GM10248 (cell line): ENCODE data around the gene ABCF3.

Experiments used
- CTCF ChIA-PET: fragments of 300-600 bp; sonication (Branson Sonifier 250); formaldehyde crosslinking; extraction: SDS; loops from one replicate; lab custom pipeline; 2021; ENCODE audit warnings: antibody characterized with exemption; lab: Yijun Ruan, JAX
- POLR2A ChIA-PET: fragments of 350-650 bp; sonication (Branson Sonifier 250); formaldehyde crosslinking; extraction: SDS; loops from one replicate; lab custom pipeline; 2020; ENCODE audit warnings: antibody characterized with exemption; lab: Yijun Ruan, JAX
- DNase-seq: peaks from one replicate; pipeline ENCODE4 v3.0.0; 2012; ENCODE audit errors: extremely low spot score
- CTCF ChIP-seq: IDR thresholded peaks from 2 replicates; pipeline ENCODE4 v1.5.1; 2012; ENCODE audit warnings: mild to moderate bottlenecking, low read depth; ENCODE audit errors: extremely low read depth, missing control alignments, control extremely low read depth

ABCF3 gene

GRCh38 chr3:184166671-184167070 lies 19.3 kb upstream of the ABCF3 start:
- DNase-seq = no peak
- POLR2A ChIA-PET = no interaction called here
- CTCF ChIA-PET = no interaction called here
- TF ChIP-seq CTCF = no peak

- POLR2A ChIA-PET = no interaction called here
- no peak for DNase-seq
- TF ChIP-seq CTCF = no peak
- CTCF ChIA-PET = interaction anchor here (1.1 to 1.7 kb wide), 2 partner anchors 9 to 10 kb away, joined by 5 to 6 read pairs; no protein-coding TSS in a partner anchor
Observed at GRCh38 chr3:184167786-184168185, 18.2 kb upstream of the ABCF3 start.

- ChIA-PET POLR2A (no interaction called here), CTCF (interaction anchor here (1.0 to 1.7 kb wide), 4 partner anchors 8 to 13 kb away, joined by 3 to 6 read pairs (median 5); no protein-coding TSS in a partner anchor)
- TF ChIP-seq CTCF = no peak
- DNase-seq = no peak
Observed at GRCh38 chr3:184168363-184169120, 17.5 kb upstream of the ABCF3 start.

GRCh38 chr3:184169896-184170875 lies 15.8 kb upstream of the ABCF3 start:
- ChIA-PET CTCF (interaction anchor here (1.0 to 1.7 kb wide), 6 partner anchors 10 to 119 kb away, joined by 3 to 5 read pairs (median 4); partner anchors contain the start of gene ABCF3), POLR2A (no interaction called here)
- no peak for DNase-seq
- TF ChIP-seq CTCF = no peak

GRCh38 chr3:184171562-184171961 lies 14.4 kb upstream of the ABCF3 start:
- TF ChIP-seq CTCF = no peak
- POLR2A ChIA-PET = interaction anchor here (0.5 to 0.6 kb wide), 2 partner anchors 13 to 16 kb away, joined by 3 to 4 read pairs; no protein-coding TSS in a partner anchor
- CTCF ChIA-PET = interaction anchor here (1.7 to 4.1 kb wide), 2 partner anchors 26 to 56 kb away, joined by 4 to 11 read pairs; no protein-coding TSS in a partner anchor
- peak; percentile 61 for DNase-seq

GRCh38 chr3:184172681-184173373 lies 13.2 kb upstream of the ABCF3 start:
- ChIA-PET POLR2A (no interaction called here), CTCF (interaction anchor here (0.8 to 4.1 kb wide), 7 partner anchors 10 to 288 kb away, joined by 3 to 11 read pairs (median 5); partner anchors contain the start of gene PARL)
- no peak for TF ChIP-seq CTCF
- DNase-seq = no peak
